ENCODE data around the gene TMEM74B. TPM values are rescaled to one million over a fixed set of nuclear protein-coding genes. Genes with fewer than 3 reads are reported as not detected.

The TMEM74B gene
- total and polyA plus RNA-seq, 2 of the 8 experiments (the other 6 are each of a cell fraction or from before 2014, with no cell fraction given): 4.0 to 6.4 TPM

GRCh38 chr20:1205802-1206201 is 21.0 kb upstream of the TMEM74B start:
- Histone ChIP-seq H3K4me1 (replicated peaks in 1 of 4; ENCODE audit: control insufficient read depth in 3 of 4, insufficient read depth in 4 of 4, low read length in 3 of 4) (no peaks in the 10 kb centered on the region), H3K23me2 (ENCODE audit: low read depth, low read length) (no peaks in the 10 kb centered on the region), H3K9ac (replicated peaks in 1 of 4; ENCODE audit: extremely low read depth in 1 of 4, low read depth in 3 of 4, low read length in 3 of 4) (no peak overlapping the region), H3K56ac (replicated peaks; ENCODE audit: insufficient read length, low read depth, low read length) (no peak overlapping the region), H2BK5ac (ENCODE audit: low read depth, low read length) (no peak overlapping the region), H3K9me3 (ENCODE audit: insufficient read depth in 2 of 2, low read depth in 1 of 2, low read length in 1 of 2) (no peaks in the 10 kb centered on the region), H3K14ac (ENCODE audit: insufficient read length) (no peak overlapping the region), H2BK12ac (ENCODE audit: low read depth, low read length) (no peak overlapping the region), H3K4me3 (ENCODE audit: extremely low read depth in 1 of 4, insufficient read depth in 2 of 4, low read depth in 3 of 4, low read length in 4 of 4) (no peak overlapping the region), H4K8ac (ENCODE audit: extremely low read depth, insufficient read depth, low read length) (no peak overlapping the region), H3K23ac (ENCODE audit: insufficient read length) (no peak overlapping the region), H3K18ac (ENCODE audit: extremely low read depth, low read length) (no peak overlapping the region), H3K79me1 (ENCODE audit: low read depth, low read length) (no peaks in the 10 kb centered on the region), H3K27ac (ENCODE audit: low read depth, low read length) (no peak overlapping the region), H3K27me3 (replicated peaks in 1 of 4; ENCODE audit: control insufficient read depth in 3 of 4, extremely low read depth in 1 of 4, insufficient read depth in 3 of 4, low read length in 3 of 4) (no peaks in the 10 kb centered on the region; a peak in 1 of 7 replicates), H4K91ac (replicated peaks; ENCODE audit: insufficient read length, low read length) (no peak overlapping the region), H2BK20ac (ENCODE audit: low read length) (no peak overlapping the region), H4K20me1 (replicated peaks in 1 of 2; ENCODE audit: control insufficient read depth in 1 of 2, insufficient read depth in 2 of 2, low read length in 2 of 2) (no peaks in the 10 kb centered on the region), H2BK120ac (replicated peaks; ENCODE audit: low read depth, low read length) (no peak overlapping the region), H3K36me3 (ENCODE audit: control insufficient read depth in 2 of 4, insufficient read depth in 4 of 4, low read length in 3 of 4) (no peaks in the 10 kb centered on the region), H3K4me2 (ENCODE audit: insufficient read depth in 1 of 2, low read depth in 2 of 2, low read length in 2 of 2) (no peak overlapping the region), H4K5ac (ENCODE audit: insufficient read length, low read depth, low read length) (no peak overlapping the region), H2AFZ (ENCODE audit: low read length) (no peak overlapping the region), H3K4ac (replicated peaks; ENCODE audit: insufficient read length, low read depth, low read length) (no peak overlapping the region), H2AK5ac (ENCODE audit: low read depth, low read length) (no peak overlapping the region), H2BK15ac (ENCODE audit: low read length) (no peak overlapping the region), H3K79me2 (ENCODE audit: control insufficient read depth in 1 of 2, insufficient read depth in 2 of 2, low read length in 2 of 2) (no peaks in the 10 kb centered on the region)
- ChIA-PET CTCF (ENCODE audit: partially characterized antibody) (interaction anchor here (0.7 to 11.9 kb wide), 4 partner anchors 14 to 27 kb away, joined by 3 to 101 read pairs (median 3); no protein-coding TSS in a partner anchor), POLR2A (ENCODE audit: partially characterized antibody) (interaction anchor here (1.3 kb wide), 1 partner anchor 10 kb away, joined by 3 read pairs; no protein-coding TSS in a partner anchor)
- 88% methylated on average over 8 of the region's 8 CpGs; no CpG with 5 or more reads in 1 of the 2 experiments for WGBS, 2 experiments (ENCODE audit: extremely low coverage in 1 of 2, insufficient coverage in 1 of 2, insufficient read length in 1 of 2, insufficient replicate concordance in 2 of 2, low coverage in 1 of 2, low lambda C conversion rate in 2 of 2, missing lambda C conversion rate in 1 of 2)
- FAIRE-seq (no peak), DNase-seq (ENCODE audit: low read depth in 1 of 2, low spot score in 2 of 2) (peak in 1 of 2 experiments; percentile 13)
- TF ChIP-seq HDAC6 (IDR thresholded peaks at IDR 0.05; ENCODE audit: low read depth, low read length) (no peak), RXRA (IDR thresholded peaks at IDR 0.05; ENCODE audit: insufficient read depth, low read depth, low read length) (no peak), KDM5A (IDR thresholded peaks at IDR 0.05; ENCODE audit: low read length) (no peak), SRF (IDR thresholded peaks at IDR 0.05; ENCODE audit: low read depth, low read length) (no peak), CREB1 (IDR thresholded peaks at IDR 0.05) (no peak), CBX5 (IDR thresholded peaks at IDR 0.05; ENCODE audit: low read depth, low read length) (no peak), TEAD4 (IDR thresholded peaks at IDR 0.05; ENCODE audit: low read depth, low read length) (no peak), POLR2A (IDR thresholded peaks at IDR 0.05; ENCODE audit: control extremely low read depth in 1 of 2, low read depth in 2 of 2, low read length in 2 of 2) (no peak), MAFK (IDR thresholded peaks at IDR 0.05; ENCODE audit: low read depth, low read length) (no peak), HDAC2 (IDR thresholded peaks at IDR 0.05; ENCODE audit: borderline replicate concordance in 1 of 2, low read depth in 2 of 2, low read length in 2 of 2) (no peak), GTF2F1 (IDR thresholded peaks at IDR 0.05; ENCODE audit: borderline replicate concordance, low read depth, low read length) (no peak)
